Measurements from ENCODE around the gene POSTN.
"Not testable (repeated sequence)": the region's sequence is repeated elsewhere in the genome, so short reads cannot be mapped to it uniquely, and the experiment has no call there.

Gene POSTN

DNA sequence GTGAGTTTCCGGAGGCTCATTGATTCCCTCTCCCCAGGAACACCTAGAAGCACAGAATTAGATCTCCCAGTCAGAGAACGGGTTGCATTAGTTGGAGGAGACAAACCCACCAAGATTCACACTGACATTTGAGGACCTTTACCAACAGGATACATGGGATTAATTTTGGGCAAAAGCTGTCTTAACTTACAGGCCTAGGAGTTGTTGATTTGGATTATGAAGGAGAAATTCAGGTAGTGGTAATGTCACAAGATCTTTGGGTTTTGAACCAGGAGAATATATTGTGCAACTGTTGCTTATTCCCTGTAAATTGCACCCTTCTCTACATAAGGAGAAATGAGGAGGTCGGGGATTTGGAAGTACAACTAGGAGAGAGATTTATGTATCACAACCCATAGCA lies 38.0 kb downstream of the POSTN start:
- Histone ChIP-seq H3K27me3 (ENCODE audit: control insufficient read depth, insufficient read depth, low read length, poor library complexity, severe bottlenecking) (no peaks in the 10 kb centered on the region), H3K4me3 (ENCODE audit: insufficient read depth, low read depth, low read length) (no peak overlapping the region), H3K4me1 (ENCODE audit: control insufficient read depth, insufficient read depth, low read length) (no peaks in the 10 kb centered on the region), H3K9me3 (ENCODE audit: control insufficient read depth, low read length) (no peaks in the 10 kb centered on the region), H3K27ac (ENCODE audit: insufficient read depth, low read depth, low read length, poor library complexity, severe bottlenecking) (no peak overlapping the region), H3K36me3 (ENCODE audit: control insufficient read depth, insufficient read depth, low read length) (no peaks in the 10 kb centered on the region)
- WGBS, 2 experiments = 95 to 97% methylated on average over 2 to 3 of the region's 3 CpGs

DNA sequence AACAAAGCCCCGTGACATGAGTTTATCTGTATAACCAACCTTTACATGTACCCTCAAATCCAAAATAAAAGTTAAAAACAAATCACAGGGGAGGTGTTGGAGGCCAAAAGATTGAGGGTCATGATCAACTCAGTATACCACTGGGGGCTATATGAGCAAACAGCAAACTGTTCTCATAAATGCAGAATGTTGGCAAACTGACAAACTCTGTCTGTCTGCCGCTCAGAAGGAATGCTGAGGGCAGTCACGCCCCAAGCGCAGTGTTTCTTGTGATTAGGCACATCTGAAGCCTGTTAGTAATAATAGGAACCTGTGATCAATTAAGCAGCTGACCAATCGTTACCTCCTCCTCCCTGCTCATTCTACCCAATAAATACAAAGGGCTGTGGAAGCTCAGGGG lies 39.8 kb downstream of the POSTN start:
- 91 to 98% methylated on average over 4 of the region's 5 CpGs for WGBS, 2 experiments
- not testable (repeated sequence) for H3K9me3 ChIP-seq (ENCODE audit: control insufficient read depth, low read length); H3K36me3 ChIP-seq (ENCODE audit: control insufficient read depth, insufficient read depth, low read length); H3K27ac ChIP-seq (ENCODE audit: insufficient read depth, low read depth, low read length, poor library complexity, severe bottlenecking); H3K4me3 ChIP-seq (ENCODE audit: insufficient read depth, low read depth, low read length); H3K4me1 ChIP-seq (ENCODE audit: control insufficient read depth, insufficient read depth, low read length); H3K27me3 ChIP-seq (ENCODE audit: control insufficient read depth, insufficient read depth, low read length, poor library complexity, severe bottlenecking)

DNA sequence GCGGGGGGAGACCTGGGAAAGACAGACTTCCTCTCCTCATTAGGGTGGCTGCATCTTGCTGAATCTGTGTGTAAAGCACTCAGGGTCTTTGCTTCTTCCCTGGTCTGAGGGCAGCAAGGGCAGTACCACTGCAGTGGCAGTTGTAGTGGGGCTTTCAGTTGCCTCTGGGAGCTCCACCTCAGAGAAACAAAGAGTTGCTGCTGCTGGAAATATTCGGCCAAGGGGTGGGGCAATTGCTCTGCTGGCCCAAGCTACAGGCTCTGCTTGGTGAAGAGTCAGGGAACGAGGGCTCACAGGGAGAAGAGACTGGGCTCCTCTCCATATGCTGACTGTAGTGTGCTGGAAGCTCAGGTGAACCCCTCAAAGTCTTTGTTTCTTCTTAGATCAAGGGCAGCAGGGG lies 52.5 kb downstream of the POSTN start:
- no peaks in the 10 kb centered on the region for H3K36me3 ChIP-seq (ENCODE audit: control insufficient read depth, insufficient read depth, low read length)
- H3K4me1 ChIP-seq (ENCODE audit: control insufficient read depth, insufficient read depth, low read length) = no peaks in the 10 kb centered on the region
- no peak overlapping the region for H3K4me3 ChIP-seq (ENCODE audit: insufficient read depth, low read depth, low read length)
- no peaks in the 10 kb centered on the region for H3K27me3 ChIP-seq (ENCODE audit: control insufficient read depth, insufficient read depth, low read length, poor library complexity, severe bottlenecking)
- no peak overlapping the region for H3K27ac ChIP-seq (ENCODE audit: insufficient read depth, low read depth, low read length, poor library complexity, severe bottlenecking)
- WGBS, 2 experiments = 81 to 86% methylated on average over 3 of the region's 3 CpGs
- H3K9me3 ChIP-seq (ENCODE audit: control insufficient read depth, low read length) = no peaks in the 10 kb centered on the region

GRCh38 chr13:37544995-37545394 lies 53.6 kb downstream of the POSTN start:
- H3K4me3 ChIP-seq (ENCODE audit: insufficient read depth, low read depth, low read length) = no peak overlapping the region
- H3K9me3 ChIP-seq (ENCODE audit: control insufficient read depth, low read length) = no peaks in the 10 kb centered on the region
- WGBS, 2 experiments = 86 to 91% methylated on average over 2 to 3 of the region's 3 CpGs
- H3K27ac ChIP-seq (ENCODE audit: insufficient read depth, low read depth, low read length, poor library complexity, severe bottlenecking) = no peak overlapping the region
- H3K36me3 ChIP-seq (ENCODE audit: control insufficient read depth, insufficient read depth, low read length) = no peaks in the 10 kb centered on the region
- no peaks in the 10 kb centered on the region for H3K4me1 ChIP-seq (ENCODE audit: control insufficient read depth, insufficient read depth, low read length)
- H3K27me3 ChIP-seq (ENCODE audit: control insufficient read depth, insufficient read depth, low read length, poor library complexity, severe bottlenecking) = no peaks in the 10 kb centered on the region

DNA sequence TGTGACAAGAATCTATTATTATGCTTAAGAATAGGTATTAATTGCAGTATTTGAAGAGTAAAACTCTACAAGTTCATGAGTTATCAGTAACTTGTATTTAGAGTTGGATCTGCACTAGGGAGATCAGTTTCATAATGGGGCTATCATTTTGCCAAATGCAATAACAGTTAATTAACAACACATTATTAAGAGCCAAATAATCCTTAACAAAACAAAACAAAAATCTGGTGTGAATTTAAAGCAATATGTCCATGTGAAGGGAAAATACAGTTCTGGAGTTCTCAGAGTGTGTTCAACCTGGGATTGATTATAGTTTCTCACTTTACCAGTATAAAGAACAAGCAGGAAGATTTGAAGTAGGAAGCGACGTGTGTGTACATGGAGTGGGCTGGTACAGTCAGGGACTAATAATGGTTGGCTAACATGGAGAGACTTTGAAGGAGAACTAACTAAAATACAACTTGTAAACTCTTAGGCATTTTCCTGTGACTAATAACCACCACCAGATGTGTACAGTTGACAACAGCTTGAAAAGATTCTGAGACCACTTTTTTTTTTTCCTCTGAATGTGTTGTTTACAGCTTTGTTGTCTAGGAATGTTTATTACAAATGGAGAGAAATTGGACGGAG lies 58.5 kb downstream of the POSTN start:
- no peaks in the 10 kb centered on the region for H3K27me3 ChIP-seq (ENCODE audit: control insufficient read depth, insufficient read depth, low read length, poor library complexity, severe bottlenecking)
- H3K4me1 ChIP-seq (ENCODE audit: control insufficient read depth, insufficient read depth, low read length) = no peaks in the 10 kb centered on the region
- no peak overlapping the region for H3K27ac ChIP-seq (ENCODE audit: insufficient read depth, low read depth, low read length, poor library complexity, severe bottlenecking)
- no peak overlapping the region for H3K4me3 ChIP-seq (ENCODE audit: insufficient read depth, low read depth, low read length)
- no peaks in the 10 kb centered on the region for H3K36me3 ChIP-seq (ENCODE audit: control insufficient read depth, insufficient read depth, low read length)
- 100% methylated on average over 3 of the region's 3 CpGs; no CpG with 5 or more reads in 1 of the 2 experiments for WGBS, 2 experiments
- no peaks in the 10 kb centered on the region for H3K9me3 ChIP-seq (ENCODE audit: control insufficient read depth, low read length)

DNA sequence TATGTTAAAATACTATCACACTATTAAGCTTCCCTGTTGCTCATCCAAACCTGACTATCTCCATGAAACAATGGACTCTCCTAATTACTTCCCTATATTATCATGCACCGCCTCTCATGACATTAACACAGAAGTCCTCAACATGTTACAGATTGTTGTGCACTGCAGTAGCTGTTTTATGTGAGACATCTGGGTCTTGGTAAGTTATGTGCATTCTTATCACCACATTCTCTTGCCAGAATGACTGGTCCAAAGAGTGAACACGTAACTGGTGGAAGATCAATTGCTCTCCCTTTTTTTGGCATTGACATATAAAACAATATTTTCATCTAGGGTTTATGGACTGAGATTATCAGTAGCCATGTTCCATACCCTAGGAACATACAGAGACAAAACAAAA lies 59.4 kb downstream of the POSTN start:
- no peak overlapping the region for H3K27ac ChIP-seq (ENCODE audit: insufficient read depth, low read depth, low read length, poor library complexity, severe bottlenecking)

DNA sequence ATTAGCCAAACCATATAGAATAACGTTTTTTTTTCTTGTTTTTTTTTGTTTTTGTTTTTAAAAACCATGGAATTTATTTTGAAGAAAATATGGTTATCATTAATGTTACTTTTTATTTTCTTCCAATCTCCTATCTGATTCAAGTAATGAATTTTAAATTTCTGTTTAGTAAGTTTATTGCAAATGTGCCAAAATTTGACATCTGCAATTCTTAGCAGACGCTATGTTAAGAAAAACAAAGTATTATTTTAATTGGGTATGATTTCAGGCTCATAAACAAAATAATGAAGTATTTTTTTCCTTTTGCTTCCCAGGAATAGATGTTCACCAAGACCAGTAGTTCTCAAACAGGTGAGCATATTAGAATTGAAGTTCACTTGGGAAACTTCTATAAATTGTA lies 63.1 kb downstream of the POSTN start:
- no peak overlapping the region for H3K27ac ChIP-seq (ENCODE audit: insufficient read depth, low read depth, low read length, poor library complexity, severe bottlenecking)
- H3K4me1 ChIP-seq (ENCODE audit: control insufficient read depth, insufficient read depth, low read length) = no peaks in the 10 kb centered on the region
- H3K4me3 ChIP-seq (ENCODE audit: insufficient read depth, low read depth, low read length) = no peak overlapping the region
- H3K9me3 ChIP-seq (ENCODE audit: control insufficient read depth, low read length) = no peaks in the 10 kb centered on the region
- no peaks in the 10 kb centered on the region for H3K36me3 ChIP-seq (ENCODE audit: control insufficient read depth, insufficient read depth, low read length)
- WGBS, 2 experiments = 100% methylated on average over 2 of the region's 2 CpGs; no CpG with 5 or more reads in 1 of the 2 experiments
- H3K27me3 ChIP-seq (ENCODE audit: control insufficient read depth, insufficient read depth, low read length, poor library complexity, severe bottlenecking) = no peaks in the 10 kb centered on the region

More for the DNA sequence above, 59.4 kb downstream of the POSTN start:
- H3K9me3 ChIP-seq (ENCODE audit: control insufficient read depth, low read length) = no peaks in the 10 kb centered on the region
- H3K4me1 ChIP-seq (ENCODE audit: control insufficient read depth, insufficient read depth, low read length) = no peaks in the 10 kb centered on the region
- H3K36me3 ChIP-seq (ENCODE audit: control insufficient read depth, insufficient read depth, low read length) = no peaks in the 10 kb centered on the region
- no peaks in the 10 kb centered on the region for H3K27me3 ChIP-seq (ENCODE audit: control insufficient read depth, insufficient read depth, low read length, poor library complexity, severe bottlenecking)
- H3K4me3 ChIP-seq (ENCODE audit: insufficient read depth, low read depth, low read length) = no peak overlapping the region
- 83 to 97% methylated on average over 1 to 2 of the region's 2 CpGs for WGBS, 2 experiments

DNA sequence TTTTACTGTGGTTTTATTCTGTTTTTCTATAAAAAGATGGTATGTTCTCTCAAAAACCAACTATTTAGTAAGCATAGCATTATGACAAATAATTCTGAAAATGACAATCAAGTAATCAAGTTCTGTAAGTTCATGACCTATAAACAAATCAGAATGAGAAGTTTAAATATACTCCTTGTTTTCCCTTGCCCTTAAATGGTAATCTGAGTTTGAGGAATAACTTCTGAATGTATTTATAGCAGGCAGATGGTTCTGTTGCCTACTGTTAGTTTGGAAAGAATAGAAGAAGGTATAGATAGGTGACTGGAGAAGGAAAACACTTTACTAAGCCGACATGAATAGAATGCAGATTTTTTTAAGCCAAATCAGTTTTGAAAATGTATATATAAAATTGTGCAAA lies 63.9 kb downstream of the POSTN start:
- H3K27me3 ChIP-seq (ENCODE audit: control insufficient read depth, insufficient read depth, low read length, poor library complexity, severe bottlenecking) = no peaks in the 10 kb centered on the region
- no peak overlapping the region for H3K4me3 ChIP-seq (ENCODE audit: insufficient read depth, low read depth, low read length)
- H3K9me3 ChIP-seq (ENCODE audit: control insufficient read depth, low read length) = no peaks in the 10 kb centered on the region
- 78 to 100% methylated on average over 1 of the region's 1 CpG for WGBS, 2 experiments
- H3K36me3 ChIP-seq (ENCODE audit: control insufficient read depth, insufficient read depth, low read length) = no peaks in the 10 kb centered on the region
- H3K4me1 ChIP-seq (ENCODE audit: control insufficient read depth, insufficient read depth, low read length) = no peaks in the 10 kb centered on the region
- H3K27ac ChIP-seq (ENCODE audit: insufficient read depth, low read depth, low read length, poor library complexity, severe bottlenecking) = no peak overlapping the region

DNA sequence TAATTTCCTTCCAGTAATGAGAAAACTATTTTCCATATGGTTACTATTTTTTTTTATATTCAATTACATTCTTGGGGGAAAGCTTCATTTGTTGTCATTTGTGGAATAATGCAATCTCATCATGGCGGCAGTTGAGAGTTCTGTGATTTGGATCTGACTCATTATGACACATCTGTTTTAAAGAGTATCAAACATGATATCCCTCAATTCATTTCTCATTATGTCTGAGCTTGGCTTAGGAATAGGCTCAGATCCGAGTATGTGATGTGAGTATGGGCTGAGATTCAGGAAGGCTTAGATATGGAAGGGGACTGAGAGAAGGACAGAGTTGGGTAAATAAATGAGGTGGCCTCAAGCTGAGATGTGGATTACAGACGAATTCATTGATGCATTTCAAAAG lies 64.4 kb downstream of the POSTN start:
- no peaks in the 10 kb centered on the region for H3K4me1 ChIP-seq (ENCODE audit: control insufficient read depth, insufficient read depth, low read length)
- WGBS, 2 experiments = 93 to 96% methylated on average over 3 of the region's 3 CpGs

DNA sequence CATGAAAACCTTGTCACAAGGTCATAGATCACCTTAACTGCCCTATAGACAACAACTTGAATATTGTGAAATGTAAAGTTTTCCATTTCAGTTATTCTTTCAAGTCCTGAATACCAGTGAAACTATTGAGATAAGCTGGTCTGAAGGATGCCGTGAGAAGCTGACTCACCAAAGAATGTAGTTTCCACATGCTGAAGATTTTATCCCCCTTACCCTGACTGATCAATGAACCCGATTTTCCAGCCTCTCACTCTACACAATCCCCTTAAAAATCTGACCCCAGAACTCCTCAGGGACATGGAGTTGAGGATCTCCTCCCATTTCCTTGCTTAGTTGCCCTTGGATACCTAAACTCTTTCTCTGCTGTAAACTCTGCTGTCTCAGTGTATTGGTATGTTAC lies 67.5 kb downstream of the POSTN start:
- Histone ChIP-seq H3K27me3 (ENCODE audit: control insufficient read depth, insufficient read depth, low read length, poor library complexity, severe bottlenecking) (no peaks in the 10 kb centered on the region), H3K27ac (ENCODE audit: insufficient read depth, low read depth, low read length, poor library complexity, severe bottlenecking) (no peak overlapping the region), H3K4me3 (ENCODE audit: insufficient read depth, low read depth, low read length) (no peak overlapping the region), H3K36me3 (ENCODE audit: control insufficient read depth, insufficient read depth, low read length) (no peaks in the 10 kb centered on the region), H3K9me3 (ENCODE audit: control insufficient read depth, low read length) (no peaks in the 10 kb centered on the region), H3K4me1 (ENCODE audit: control insufficient read depth, insufficient read depth, low read length) (no peaks in the 10 kb centered on the region)
- WGBS, 2 experiments = 85 to 90% methylated on average over 2 of the region's 2 CpGs

More for the DNA sequence above, 64.4 kb downstream of the POSTN start:
- Histone ChIP-seq H3K4me3 (ENCODE audit: insufficient read depth, low read depth, low read length) (no peak overlapping the region), H3K36me3 (ENCODE audit: control insufficient read depth, insufficient read depth, low read length) (no peaks in the 10 kb centered on the region), H3K27ac (ENCODE audit: insufficient read depth, low read depth, low read length, poor library complexity, severe bottlenecking) (no peak overlapping the region), H3K27me3 (ENCODE audit: control insufficient read depth, insufficient read depth, low read length, poor library complexity, severe bottlenecking) (no peaks in the 10 kb centered on the region), H3K9me3 (ENCODE audit: control insufficient read depth, low read length) (no peaks in the 10 kb centered on the region)

Measured in ectodermal cell (in vitro differentiated cells).